ENCODE measurements around the gene FBXW11.

DNA sequence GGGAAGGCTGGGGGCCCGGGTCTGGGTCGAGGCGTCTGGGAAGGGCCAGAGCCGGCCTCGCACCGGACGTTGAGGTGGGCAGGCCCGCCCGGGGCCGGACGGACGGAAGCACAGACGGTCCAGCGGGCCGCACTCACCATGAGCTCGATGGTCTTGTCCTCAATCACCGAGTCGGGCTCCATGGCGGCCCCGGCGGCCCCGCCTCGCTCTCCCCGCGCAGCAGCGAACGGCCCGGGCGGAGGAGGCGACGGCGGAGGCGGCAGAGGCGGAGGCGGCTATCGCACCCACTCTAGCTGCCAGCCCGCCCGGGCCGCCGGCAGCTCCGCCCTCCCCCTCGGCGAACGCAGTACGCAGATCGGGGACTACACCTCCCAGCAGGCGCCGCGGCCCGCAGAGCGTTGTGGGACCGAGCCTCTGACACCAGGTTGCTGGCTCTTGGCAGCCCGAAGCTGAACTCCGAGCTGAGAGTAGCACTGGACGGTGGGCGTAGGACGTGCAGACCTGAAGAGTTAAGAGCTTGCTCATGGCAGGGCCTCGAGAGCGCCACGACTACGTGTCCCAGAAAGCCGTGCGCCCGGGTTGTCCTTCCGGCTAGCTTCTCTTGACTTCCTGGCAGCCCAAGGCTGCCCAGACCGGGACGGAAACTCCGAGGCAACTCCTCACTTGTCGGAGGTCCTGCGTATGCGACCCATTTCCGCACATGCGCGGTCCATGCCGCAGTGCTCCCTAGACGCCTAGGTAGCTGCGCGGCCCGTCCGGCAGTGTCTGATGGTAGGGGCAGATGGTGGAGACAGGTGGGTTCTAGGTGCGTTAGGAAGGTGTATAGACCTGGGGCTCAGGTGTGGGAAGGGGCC, at the start of gene FBXW11:
- TF ChIP-seq, protein P1, sequence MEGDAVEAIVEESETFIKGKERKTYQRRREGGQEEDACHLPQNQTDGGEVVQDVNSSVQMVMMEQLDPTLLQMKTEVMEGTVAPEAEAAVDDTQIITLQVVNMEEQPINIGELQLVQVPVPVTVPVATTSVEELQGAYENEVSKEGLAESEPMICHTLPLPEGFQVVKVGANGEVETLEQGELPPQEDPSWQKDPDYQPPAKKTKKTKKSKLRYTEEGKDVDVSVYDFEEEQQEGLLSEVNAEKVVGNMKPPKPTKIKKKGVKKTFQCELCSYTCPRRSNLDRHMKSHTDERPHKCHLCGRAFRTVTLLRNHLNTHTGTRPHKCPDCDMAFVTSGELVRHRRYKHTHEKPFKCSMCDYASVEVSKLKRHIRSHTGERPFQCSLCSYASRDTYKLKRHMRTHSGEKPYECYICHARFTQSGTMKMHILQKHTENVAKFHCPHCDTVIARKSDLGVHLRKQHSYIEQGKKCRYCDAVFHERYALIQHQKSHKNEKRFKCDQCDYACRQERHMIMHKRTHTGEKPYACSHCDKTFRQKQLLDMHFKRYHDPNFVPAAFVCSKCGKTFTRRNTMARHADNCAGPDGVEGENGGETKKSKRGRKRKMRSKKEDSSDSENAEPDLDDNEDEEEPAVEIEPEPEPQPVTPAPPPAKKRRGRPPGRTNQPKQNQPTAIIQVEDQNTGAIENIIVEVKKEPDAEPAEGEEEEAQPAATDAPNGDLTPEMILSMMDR (IDR thresholded peaks at IDR 0.05): no peak
- peak; percentile 77 to 89 for TF ChIP-seq POLR2A (IDR thresholded peaks at IDR 0.05)

Measured in adrenal gland (tissue), 5 donors.